H1 (cell line): ENCODE measurements around the gene WDR74. TPM values are rescaled to one million over a fixed set of nuclear protein-coding genes. Genes with fewer than 3 reads are reported as not detected.

ENCODE experiments used
- CTCF ChIA-PET: fragments of 300-600 bp; sonication (Branson Sonifier 250); formaldehyde crosslinking; loops from one replicate; lab custom pipeline; 2021; ENCODE audit not compliant: partially characterized antibody; lab: Charles Lee
- POLR2A ChIA-PET: fragments of 300-600 bp; sonication (Branson Sonifier 250); formaldehyde crosslinking; loops from one replicate; lab custom pipeline; 2021; ENCODE audit warnings: inconsistent platforms; ENCODE audit not compliant: partially characterized antibody; lab: Charles Lee
- DNase-seq, 2 experiments: peaks; one replicate each; pipeline versions ENCODE4 v3.0.0 to v3.0.0-alpha.2; 2010 to 2022; ENCODE audit warnings: low spot score in 2 of 2, low read depth in 1 of 2, mixed read lengths in 1 of 2
- FAIRE-seq: peaks from 2 replicates; lab custom pipeline; 2011; peaks lifted over from hg19 to GRCh38; lab: Jason Lieb, UNC
- H2AFZ ChIP-seq: 2 replicates; pipeline ENCODE4 v1.8.1; 2012; ENCODE audit warnings: low read length, inconsistent platforms
- H2AK5ac ChIP-seq: 2 replicates; pipeline ENCODE4 v1.6.1; 2013; ENCODE audit warnings: low read depth, low read length
- H2BK120ac ChIP-seq: replicated peaks from 2 replicates; pipeline ENCODE3; 2013; ENCODE audit warnings: low read depth, low read length, inconsistent platforms
- H2BK12ac ChIP-seq: 2 replicates; pipeline ENCODE4 v1.6.1; 2013; ENCODE audit warnings: low read depth, low read length
- H2BK15ac ChIP-seq: 2 replicates; pipeline ENCODE4 v1.6.1; 2013; ENCODE audit warnings: low read length
- H2BK20ac ChIP-seq: 2 replicates; pipeline ENCODE4 v1.6.1; 2013; ENCODE audit warnings: low read length
- H2BK5ac ChIP-seq: 2 replicates; pipeline ENCODE4 v1.6.1; 2013; ENCODE audit warnings: low read depth, low read length
- H3K14ac ChIP-seq: 2 replicates; pipeline ENCODE4 v1.6.1; 2013; ENCODE audit warnings: inconsistent platforms; ENCODE audit not compliant: insufficient read length
- H3K18ac ChIP-seq: 2 replicates; pipeline ENCODE4 v1.6.1; 2013; ENCODE audit warnings: low read length; ENCODE audit errors: extremely low read depth
- H3K23ac ChIP-seq: 2 replicates; pipeline ENCODE4 v1.6.1; 2013; ENCODE audit warnings: inconsistent platforms; ENCODE audit not compliant: insufficient read length
- H3K23me2 ChIP-seq: 2 replicates; pipeline ENCODE4 v1.6.1; 2013; ENCODE audit warnings: low read depth, low read length
- H3K27ac ChIP-seq: 2 replicates; pipeline ENCODE4 v1.6.1; 2011; ENCODE audit warnings: low read depth, low read length, inconsistent platforms
- H3K27me3 ChIP-seq, 4 experiments: replicated peaks in 1 of 4; 1 replicate in 1 of 4; 2 replicates in 3 of 4; pipeline versions ENCODE4 v1.6.1 to v1.8.1; 2011 to 2013; ENCODE audit warnings: low read length in 3 of 4, mild to moderate bottlenecking in 3 of 4, inconsistent platforms in 2 of 4, mixed read lengths in 2 of 4, moderate library complexity in 1 of 4; ENCODE audit not compliant: control insufficient read depth in 3 of 4, insufficient read depth in 3 of 4; ENCODE audit errors: extremely low read depth in 1 of 4
- H3K36me3 ChIP-seq, 4 experiments: 2 replicates each; pipeline versions ENCODE4 v1.6.1 to v1.8.1; 2011 to 2013; ENCODE audit warnings: mild to moderate bottlenecking in 4 of 4, low read length in 3 of 4, moderate library complexity in 2 of 4, control low read depth in 1 of 4, inconsistent platforms in 1 of 4; ENCODE audit not compliant: insufficient read depth in 4 of 4, control insufficient read depth in 2 of 4
- H3K4ac ChIP-seq: replicated peaks from 2 replicates; pipeline ENCODE3; 2013; ENCODE audit warnings: low read length, low read depth, mixed read lengths, inconsistent platforms; ENCODE audit not compliant: insufficient read length
- H3K4me1 ChIP-seq, 4 experiments: replicated peaks in 1 of 4; 1 replicate in 1 of 4; 2 replicates in 3 of 4; pipeline versions ENCODE4 v1.6.1 to v1.8.1; 2011 to 2013; ENCODE audit warnings: low read length in 3 of 4, inconsistent platforms in 2 of 4, mixed read lengths in 1 of 4; ENCODE audit not compliant: insufficient read depth in 4 of 4, control insufficient read depth in 3 of 4
- H3K4me2 ChIP-seq, 2 experiments: 2 replicates each; pipeline versions ENCODE4 v1.6.1 to v1.8.1; 2011 to 2013; ENCODE audit warnings: low read depth in 2 of 2, low read length in 2 of 2, control low read depth in 1 of 2, inconsistent platforms in 1 of 2, mild to moderate bottlenecking in 1 of 2; ENCODE audit not compliant: insufficient read depth in 1 of 2
- H3K4me3 ChIP-seq, 4 experiments: fragments of 200-600, 300-600 bp in 1 of 4; sonication (generic), shearing (Covaris generic), sonication (Bioruptor Twin) in 1 of 4; 2 replicates each; pipeline versions ENCODE4 v1.5.1 to v1.8.1; 2011 to 2016; ENCODE audit warnings: low read length in 4 of 4, low read depth in 3 of 4, control low read depth in 2 of 4, inconsistent platforms in 2 of 4, mild to moderate bottlenecking in 2 of 4, mixed read lengths in 1 of 4, moderate library complexity in 1 of 4; ENCODE audit not compliant: insufficient read depth in 2 of 4; ENCODE audit errors: extremely low read depth in 1 of 4
- H3K56ac ChIP-seq: replicated peaks from 2 replicates; pipeline ENCODE3; 2013; ENCODE audit warnings: low read depth, mild to moderate bottlenecking, mixed read lengths, low read length, inconsistent platforms; ENCODE audit not compliant: insufficient read length
- H3K79me1 ChIP-seq: 2 replicates; pipeline ENCODE4 v1.6.1; 2013; ENCODE audit warnings: low read depth, low read length, control low read depth
- H3K79me2 ChIP-seq, 2 experiments: 2 replicates each; pipeline versions ENCODE4 v1.6.1 to v1.8.1; 2012 to 2013; ENCODE audit warnings: low read length in 2 of 2, mild to moderate bottlenecking in 2 of 2, inconsistent platforms in 1 of 2; ENCODE audit not compliant: insufficient read depth in 2 of 2, control insufficient read depth in 1 of 2
- H3K9ac ChIP-seq, 4 experiments: replicated peaks in 1 of 4; 1 replicate in 1 of 4; 2 replicates in 3 of 4; pipeline versions ENCODE4 v1.6.1 to v1.8.1; 2011 to 2013; ENCODE audit warnings: low read depth in 3 of 4, low read length in 3 of 4, control low read depth in 2 of 4, mild to moderate bottlenecking in 2 of 4, moderate library complexity in 2 of 4, inconsistent platforms in 1 of 4; ENCODE audit errors: extremely low read depth in 1 of 4
- H3K9me3 ChIP-seq, 2 experiments: 2 replicates each; pipeline versions ENCODE4 v1.6.1 to v1.8.1; 2012 to 2013; ENCODE audit warnings: mild to moderate bottlenecking in 2 of 2, moderate library complexity in 2 of 2, control low read depth in 1 of 2, inconsistent platforms in 1 of 2, low read depth in 1 of 2, low read length in 1 of 2, mixed read lengths in 1 of 2; ENCODE audit not compliant: insufficient read depth in 2 of 2
- H4K20me1 ChIP-seq, 2 experiments: replicated peaks in 1 of 2; 2 replicates each; pipeline versions ENCODE3 to v1.8.1; 2011 to 2013; ENCODE audit warnings: inconsistent platforms in 2 of 2, low read length in 2 of 2, mild to moderate bottlenecking in 1 of 2; ENCODE audit not compliant: insufficient read depth in 2 of 2, control insufficient read depth in 1 of 2
- H4K5ac ChIP-seq: 2 replicates; pipeline ENCODE4 v1.6.1; 2013; ENCODE audit warnings: low read length, low read depth, mixed read lengths, inconsistent platforms; ENCODE audit not compliant: insufficient read length
- H4K8ac ChIP-seq: 2 replicates; pipeline ENCODE4 v1.8.0; 2013; ENCODE audit warnings: mild to moderate bottlenecking, moderate library complexity, low read length, inconsistent platforms; ENCODE audit not compliant: insufficient read depth; ENCODE audit errors: extremely low read depth
- H4K91ac ChIP-seq: replicated peaks from 2 replicates; pipeline ENCODE3; 2013; ENCODE audit warnings: low read length, mixed read lengths, inconsistent platforms; ENCODE audit not compliant: insufficient read length
- EZH2 ChIP-seq: fragments of 200-600 bp; sonication (generic); IDR thresholded peaks from 2 replicates; pipeline ENCODE4 v1.7.1; 2012; ENCODE audit warnings: low read depth, mild to moderate bottlenecking, moderate library complexity, low read length, inconsistent platforms; ENCODE audit not compliant: severe bottlenecking
- NANOG ChIP-seq: IDR thresholded peaks from 2 replicates; pipeline ENCODE4 v1.6.1; 2011; ENCODE audit warnings: low read length, low read depth, mild to moderate bottlenecking, inconsistent platforms; ENCODE audit not compliant: insufficient read depth, poor library complexity, severe bottlenecking
- WGBS, 2 experiments: shearing (Covaris generic) in 1 of 2; methylation state at CpG; one replicate each; pipeline versions ENCODE4 v1.1.6 to v1.1.7; 2013 to 2015; ENCODE audit warnings: low lambda C conversion rate in 2 of 2, mixed read lengths in 2 of 2, inconsistent platforms in 1 of 2, low coverage in 1 of 2, missing lambda C conversion rate in 1 of 2; ENCODE audit not compliant: insufficient replicate concordance in 2 of 2, insufficient coverage in 1 of 2, insufficient read length in 1 of 2; ENCODE audit errors: extremely low coverage in 1 of 2, missing lambda C conversion rate in 1 of 2; 5-methylcytosine and 5-hydroxymethylcytosine counted together
- polyA plus RNA-seq, 7 experiments: library from polyadenylated mRNA; depleted of rRNA in 3 of 7; stranded (reverse) in 5 of 7; unstranded in 2 of 7; fragments of >200 nt in 5 of 7; fragments of 200-250 nt in 2 of 7; gene quantifications; 1 replicate in 5 of 7; 2 replicates in 1 of 7; 4 replicates in 1 of 7; pipeline versions ENCODE4 v1.2.1 to v1.2.3, GENCODE V29; 2011 to 2013; ENCODE audit warnings: missing spikeins in 2 of 7, mixed read lengths in 2 of 7
- total RNA-seq: library from RNA; stranded (reverse); fragmentation: NEBNext Ultra II Directional; extraction: Animal tissue kit (Norgen Biotek cat#: 25700); gene quantifications from 2 replicates; pipeline ENCODE4 v1.2.1, GENCODE V29; 2021

WDR74 gene
- total and polyA plus RNA-seq, 2 of the 8 experiments (the other 6 are each of a cell fraction or from before 2014, with no cell fraction given): 93.6 to 97.0 TPM

DNA sequence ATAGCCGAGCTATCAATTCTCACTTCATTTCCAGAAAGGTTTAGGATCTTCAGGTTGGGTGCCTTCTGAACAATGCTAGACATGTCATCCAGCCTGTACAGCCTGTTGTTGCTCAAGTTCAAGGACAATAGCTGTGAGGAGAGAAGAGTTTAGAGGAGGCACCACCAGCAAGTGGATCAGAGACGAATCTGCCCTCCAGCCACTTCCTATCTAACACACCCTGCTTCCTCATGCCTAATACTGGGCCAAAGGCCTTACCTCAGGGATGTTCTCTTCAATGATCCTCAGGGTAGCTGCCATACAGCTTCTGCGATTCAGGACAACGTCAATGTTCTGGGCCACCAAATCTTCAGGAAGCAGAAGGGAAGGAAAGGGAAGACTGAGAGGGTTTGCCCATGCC, 38.3 kb downstream of the WDR74 start:
- Histone ChIP-seq H2BK5ac (no peak overlapping the region), H2AK5ac (no peak overlapping the region), H3K4me1 (peaks cover 0 to 2% (median 0%) of the 10 kb centered on the region in 4 experiments; a peak in 1 of 7 replicates), H3K36me3 (peaks cover 29 to 61% (median 43%) of the 10 kb centered on the region in 4 experiments), H3K9ac (no peak overlapping the region), H3K4me3 (no peak overlapping the region), H4K20me1 (peaks cover 2 to 3% of the 10 kb centered on the region in 2 experiments), H2BK12ac (no peak overlapping the region), H3K4ac (no peak overlapping the region), H3K79me1 (peaks cover 6% of the 10 kb centered on the region; the same call in 1 of the 2 replicates), H4K5ac (no peak overlapping the region), H3K79me2 (peaks cover 5 to 18% of the 10 kb centered on the region in 2 experiments; a peak in 3 of 4 replicates), H3K9me3 (no peaks in the 10 kb centered on the region), H4K8ac (no peak overlapping the region), H2BK20ac (no peak overlapping the region), H4K91ac (no peak overlapping the region), H3K23ac (no peak overlapping the region), H2BK120ac (no peak overlapping the region), H3K27me3 (no peaks in the 10 kb centered on the region), H3K4me2 (no peak overlapping the region), H2AFZ (no peak overlapping the region), H3K18ac (no peak overlapping the region), H2BK15ac (no peak overlapping the region), H3K14ac (no peak overlapping the region), H3K27ac (no peak overlapping the region), H3K23me2 (peaks cover 4% of the 10 kb centered on the region; the same call in 1 of the 2 replicates), H3K56ac (no peak overlapping the region)
- 93% methylated on average over 4 of the region's 4 CpGs; no CpG with 5 or more reads in 1 of the 2 experiments for WGBS, 2 experiments
- ChIA-PET CTCF (interaction anchor here (0.7 to 3.8 kb wide), 4 partner anchors 11 to 188 kb away, joined by 3 to 15 read pairs (median 3); partner anchors contain the start of gene ROM1), POLR2A (interaction anchor here (0.7 to 10.0 kb wide), 21 partner anchors 10 to 136 kb away, joined by 3 to 251 read pairs (median 4); partner anchors contain the start of genes C11orf98, CSKMT, HNRNPUL2 and TMEM179B)
- DNase-seq: no peak
- no peak for FAIRE-seq
- TF ChIP-seq NANOG (no peak), EZH2 (no peak)
